Glomerular visceral epithelial cell (primary cell): ENCODE measurements around the gene SPDYE8.
"Not testable (repeated sequence)": the region's sequence is repeated elsewhere in the genome, so short reads cannot be mapped to it uniquely, and the experiment has no call there.

ENCODE experiments used
- DNase-seq: peaks from one replicate; pipeline ENCODE4 v3.0.0-alpha.2; 2016; ENCODE audit errors: extremely low spot score

Gene SPDYE8

GRCh38 chr7:73029666-73030065 lies at the start of gene SPDYE8:
SPDYE8 (minus strand) TSS chr7:73029766; CDS start chr7:73027966, 1,800 bp downstream.
- DNase-seq, result not testable (repeated sequence)

- DNase-seq, result not testable (repeated sequence)
Measured at GRCh38 chr7:73057811-73058210, 28.2 kb upstream of the SPDYE8 start, which contains the start of gene SPDYE11. SPDYE11 (minus strand) TSS chr7:73057911; CDS start chr7:73056111, 1,800 bp downstream.

- DNase-seq, result not testable (repeated sequence)
Measured at GRCh38 chr7:73006491-73006890, 23.1 kb downstream of the SPDYE8 start.

- peak; percentile 77 for DNase-seq
Measured at GRCh38 chr7:73005693-73006447, 23.7 kb downstream of the SPDYE8 start.

- DNase-seq, result not testable (repeated sequence)
Measured at GRCh38 chr7:73005356-73005692, 24.2 kb downstream of the SPDYE8 start.

GRCh38 chr7:72997887-72998468 lies 31.6 kb downstream of the SPDYE8 start:
- DNase-seq, result not testable (repeated sequence)

- DNase-seq, result not testable (repeated sequence)
Measured at GRCh38 chr7:72997447-72997846, 32.1 kb downstream of the SPDYE8 start.

- DNase-seq, result not testable (repeated sequence)
Measured at GRCh38 chr7:72995484-72995883, 34.1 kb downstream of the SPDYE8 start.

- not testable (repeated sequence) for DNase-seq
Measured at GRCh38 chr7:72990146-72990913, 39.2 kb downstream of the SPDYE8 start.

- not testable (repeated sequence) for DNase-seq
Measured at GRCh38 chr7:72982084-72982483, 47.5 kb downstream of the SPDYE8 start.

GRCh38 chr7:72980382-72980781 lies 49.2 kb downstream of the SPDYE8 start:
- not testable (repeated sequence) for DNase-seq

- DNase-seq, result not testable (repeated sequence)
Measured at GRCh38 chr7:72976434-72976833, 53.1 kb downstream of the SPDYE8 start.

- not testable (repeated sequence) for DNase-seq
Measured at GRCh38 chr7:72975656-72976286, 53.8 kb downstream of the SPDYE8 start.

GRCh38 chr7:72974781-72975180 lies 54.8 kb downstream of the SPDYE8 start:
- DNase-seq, result not testable (repeated sequence)

GRCh38 chr7:72971505-72971904 lies 58.1 kb downstream of the SPDYE8 start:
- not testable (repeated sequence) for DNase-seq
